Pancreas (tissue), 10 donors: ENCODE results near the gene RAB8B. TPM values are rescaled to one million over a fixed set of nuclear protein-coding genes. Genes with fewer than 3 reads are reported as not detected.
A peak's percentile ranks its signal among the peaks of the same experiment; 100 is the strongest.

Source experiments
- ATAC-seq, 4 donors: fragments of 200-7000 bp; cut with Tn5 transposase; one replicate each; pipeline versions ENCODE4 v1.8.0 to v1.9.1; 2020; ENCODE audit warnings: mild to moderate bottlenecking in 4 of 4, moderate library complexity in 4 of 4
- DNase-seq, 6 donors: peaks; one replicate each; pipeline ENCODE4 v3.0.0-alpha.2; 2020
- FAIRE-seq: peaks from 2 replicates; lab custom pipeline; 2012; peaks lifted over from hg19 to GRCh38; lab: Jason Lieb, UNC
- H3K27ac ChIP-seq, 4 donors: fragments of 200-600 bp; sonication (generic); 1 replicate in 3 of 4; 2 replicates in 1 of 4; pipeline versions ENCODE4 v1.5.0 to v1.8.0; 2020
- H3K27me3 ChIP-seq, 4 donors: fragments of 200-600 bp; one replicate each; pipeline ENCODE4 v1.8.0; 2021
- H3K36me3 ChIP-seq, 3 donors: fragments of 200-600 bp; sonication (generic) in 1 of 3; one replicate each; pipeline versions ENCODE4 v1.5.0 to v1.8.0; 2020 to 2021
- H3K4me1 ChIP-seq, 3 donors: fragments of 200-600 bp; one replicate each; pipeline ENCODE4 v1.8.0; 2021
- H3K4me3 ChIP-seq, 4 donors: fragments of 200-600 bp; sonication (generic) in 2 of 4; one replicate each; pipeline versions ENCODE4 v1.5.0 to v1.8.0; 2020 to 2021
- H3K9me3 ChIP-seq, 4 donors: fragments of 200-600 bp; one replicate each; pipeline ENCODE4 v1.8.0; 2021
- WGBS, 2 donors: extraction: QIAGEN DNeasy Blood & Tissue Kit; methylation state at CpG; one replicate each; pipeline ENCODE4 v1.1.7; 2013; 5-methylcytosine and 5-hydroxymethylcytosine counted together
- intact Hi-C, 3 donors: fragments of 100-400 bp; cut with DNase I; formaldehyde crosslinking; loops; one replicate each; pipeline versions ENCODE4 v1.11.1 to v1.14.2; 2022
- polyA plus RNA-seq, 2 donors: library from polyadenylated mRNA; stranded (reverse); fragments of 200-250 nt; gene quantifications; one replicate each; pipeline ENCODE4 v1.2.3, GENCODE V29; 2013
- total RNA-seq, 6 donors: library from RNA; stranded (reverse); fragmentation: NEBNext Ultra II Directional in 4 of 6; extraction: Animal tissue kit (Norgen Biotek cat#: 25700) in 4 of 6; gene quantifications; one replicate each; pipeline versions ENCODE4 v1.2.1 to v1.2.4, GENCODE V29; 2021 to 2023
- TF ChIP-seq, protein P1 (sequence below), 4 donors: fragments of 200-600 bp; sonication (generic) in 3 of 4; IDR thresholded peaks; one replicate each; pipeline versions ENCODE4 v1.5.0 to v1.8.0; 2021; ENCODE audit warnings: antibody characterized with exemption in 4 of 4
- donor health status: healthy with polysubstance abuse.
- donor health status: DM: no; HTN: no; CAD: no; lungs with moderate emphysema.
- donor health status: DM: no; HTN: no; CAD: no.
- donor health status: control.
- donor health status: control.
- donor health status: Bipolar disorder and iron deficiency.
- donor health status: DM: yes; HTN: yes; CAD: no.
- donor health status: DM: no; HTN: no; CAD: no.
- donor health status: DM: no; HTN: no; CAD: no.
- donor health status: DM: yes; HTN: yes; CAD: no.

RAB8B gene
- total and polyA plus RNA-seq, 8 donors = 2.0 to 19.2 (median 5.3) TPM

DNA sequence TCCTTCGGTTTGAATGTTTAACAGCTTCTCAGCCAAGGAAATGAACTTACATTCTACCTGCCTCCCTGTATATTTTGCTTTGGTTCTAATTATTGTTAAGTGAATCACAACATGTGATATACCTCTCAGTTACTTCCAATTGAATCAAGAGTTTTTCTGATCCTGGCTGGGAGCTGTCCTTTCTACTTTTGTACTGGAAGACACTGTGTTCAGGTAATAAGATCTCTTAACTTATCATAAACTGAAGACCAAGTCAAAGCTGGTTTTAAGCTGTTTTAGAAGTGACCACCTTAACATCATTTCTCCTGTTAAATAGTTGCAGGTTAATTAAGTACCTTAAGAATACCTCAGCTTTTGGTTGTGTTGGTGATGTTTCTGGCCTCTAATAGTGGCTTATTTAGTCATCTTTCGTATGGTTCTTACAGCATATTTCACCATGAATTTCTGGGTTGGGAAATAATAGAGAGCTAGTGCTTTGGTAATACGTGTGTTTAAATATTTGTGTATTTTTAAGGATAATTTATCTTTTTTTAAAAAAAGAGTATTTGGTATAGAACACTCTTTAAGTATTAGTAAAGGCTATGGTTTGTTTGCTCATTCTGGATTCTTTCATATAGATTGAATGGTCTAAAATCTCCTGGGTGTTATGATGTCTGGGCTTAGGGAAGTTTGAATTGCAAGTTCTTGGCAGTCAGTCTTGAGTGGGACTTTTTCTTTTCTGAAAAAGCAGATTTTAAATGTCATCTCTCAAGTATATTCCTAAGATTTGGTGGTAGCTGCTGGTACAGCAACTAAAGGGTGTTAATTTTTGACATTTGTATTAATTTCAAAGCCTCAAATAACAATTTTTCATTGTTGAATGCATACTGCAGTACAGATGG lies 1.6 kb downstream of the RAB8B start:
- no peak for ATAC-seq
- no peak for DNase-seq
- 66 to 75% methylated on average over 3 of the region's 3 CpGs for WGBS, 2 donors
- TF ChIP-seq, protein P1, sequence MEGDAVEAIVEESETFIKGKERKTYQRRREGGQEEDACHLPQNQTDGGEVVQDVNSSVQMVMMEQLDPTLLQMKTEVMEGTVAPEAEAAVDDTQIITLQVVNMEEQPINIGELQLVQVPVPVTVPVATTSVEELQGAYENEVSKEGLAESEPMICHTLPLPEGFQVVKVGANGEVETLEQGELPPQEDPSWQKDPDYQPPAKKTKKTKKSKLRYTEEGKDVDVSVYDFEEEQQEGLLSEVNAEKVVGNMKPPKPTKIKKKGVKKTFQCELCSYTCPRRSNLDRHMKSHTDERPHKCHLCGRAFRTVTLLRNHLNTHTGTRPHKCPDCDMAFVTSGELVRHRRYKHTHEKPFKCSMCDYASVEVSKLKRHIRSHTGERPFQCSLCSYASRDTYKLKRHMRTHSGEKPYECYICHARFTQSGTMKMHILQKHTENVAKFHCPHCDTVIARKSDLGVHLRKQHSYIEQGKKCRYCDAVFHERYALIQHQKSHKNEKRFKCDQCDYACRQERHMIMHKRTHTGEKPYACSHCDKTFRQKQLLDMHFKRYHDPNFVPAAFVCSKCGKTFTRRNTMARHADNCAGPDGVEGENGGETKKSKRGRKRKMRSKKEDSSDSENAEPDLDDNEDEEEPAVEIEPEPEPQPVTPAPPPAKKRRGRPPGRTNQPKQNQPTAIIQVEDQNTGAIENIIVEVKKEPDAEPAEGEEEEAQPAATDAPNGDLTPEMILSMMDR (IDR thresholded peaks at IDR 0.05) = no peak
- FAIRE-seq = no peak
- Histone ChIP-seq H3K9me3 (no peaks in the 10 kb centered on the region), H3K4me3 (peak overlapping the region in 2 of 4 donors; percentile 48 to 51), H3K27me3 (no peaks in the 10 kb centered on the region), H3K36me3 (no peaks in the 10 kb centered on the region), H3K4me1 (peaks cover 0 to 25% (median 6%) of the 10 kb centered on the region in 3 donors), H3K27ac (no peak overlapping the region)
- intact Hi-C loops = no loop called here

DNA sequence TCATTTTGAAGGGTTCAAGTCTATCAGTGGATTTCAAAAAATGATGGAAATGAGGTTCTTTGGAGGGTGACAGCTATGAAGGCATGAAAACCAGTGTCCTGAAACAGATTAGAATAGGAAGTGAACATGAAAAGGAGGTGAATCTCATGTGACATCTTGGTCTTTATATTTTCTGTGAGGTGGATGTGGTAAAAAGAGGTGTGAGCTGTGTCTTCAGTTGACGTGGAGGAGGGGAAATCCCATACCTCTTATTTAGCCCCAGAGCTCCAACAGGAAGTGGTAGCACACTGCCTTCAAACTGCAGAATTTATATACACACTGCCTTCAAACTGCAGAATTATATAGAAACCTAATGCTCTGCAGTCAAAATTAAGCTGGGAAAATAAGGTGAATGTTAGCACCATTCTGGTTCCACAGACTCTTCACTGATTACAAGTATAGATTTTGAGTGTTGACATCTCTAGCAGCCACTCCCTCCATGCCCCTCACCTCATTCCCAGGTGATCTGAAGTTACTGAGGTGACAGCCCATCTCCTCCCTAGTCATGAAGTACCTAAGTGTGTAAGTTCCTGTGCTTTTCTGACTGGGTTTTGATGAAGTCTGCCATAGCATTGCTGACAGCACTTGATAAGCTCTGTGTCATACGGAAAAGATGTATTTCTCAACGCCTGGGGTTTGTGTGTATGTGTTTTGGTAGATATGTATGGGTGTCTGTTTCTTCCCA lies 2.7 kb downstream of the RAB8B start:
- 76 to 79% methylated on average over 3 of the region's 3 CpGs for WGBS, 2 donors
- H3K4me3 ChIP-seq = no peak overlapping the region
- intact Hi-C loops = no loop called here

DNA sequence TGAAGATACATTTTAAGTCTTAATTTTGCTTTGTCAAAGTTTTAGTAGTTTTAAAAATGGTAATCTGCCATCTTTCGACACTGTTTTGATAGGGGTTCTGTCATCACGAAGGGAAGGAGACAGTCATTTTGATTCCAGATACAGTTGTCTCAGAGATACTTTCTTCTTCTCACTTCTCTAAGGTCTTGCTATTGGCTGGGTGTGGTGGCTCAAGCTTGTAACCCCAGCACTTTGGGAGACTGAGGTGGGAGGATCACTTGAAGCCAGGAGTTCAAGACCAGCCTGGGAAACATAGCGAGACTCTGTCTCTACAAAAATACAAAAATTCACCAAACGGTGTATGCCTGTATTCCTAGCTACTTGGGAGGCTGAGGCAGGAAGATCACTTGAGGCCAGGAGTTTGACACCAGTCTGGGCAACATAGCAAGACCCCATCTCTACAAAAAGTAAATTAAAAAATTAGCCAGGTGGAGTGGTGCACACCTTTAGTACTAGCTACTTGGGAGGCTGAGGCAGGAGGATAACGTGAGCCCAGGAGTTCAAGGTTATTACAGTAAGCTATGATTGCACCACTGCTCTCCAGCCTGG lies 3.3 kb downstream of the RAB8B start:
- WGBS, 2 donors = 89 to 93% methylated on average over 5 of the region's 5 CpGs
- intact Hi-C loops = no loop called here
- Histone ChIP-seq H3K4me3 (no peak overlapping the region), H3K27ac (no peak overlapping the region), H3K27me3 (no peaks in the 10 kb centered on the region), H3K36me3 (no peaks in the 10 kb centered on the region), H3K9me3 (no peaks in the 10 kb centered on the region), H3K4me1 (peaks cover 0 to 25% (median 6%) of the 10 kb centered on the region in 3 donors)
- ATAC-seq (no peak), FAIRE-seq (no peak), DNase-seq (no peak)
- TF ChIP-seq, protein P1 (IDR thresholded peaks at IDR 0.05) = no peak

More for the DNA sequence above, 2.7 kb downstream of the RAB8B start:
- Histone ChIP-seq H3K27me3 (no peaks in the 10 kb centered on the region), H3K27ac (no peak overlapping the region), H3K9me3 (no peaks in the 10 kb centered on the region), H3K4me1 (peaks cover 0 to 25% (median 6%) of the 10 kb centered on the region in 3 donors), H3K36me3 (no peaks in the 10 kb centered on the region)
- no peak for ATAC-seq
- no peak for FAIRE-seq
- TF ChIP-seq, protein P1 (IDR thresholded peaks at IDR 0.05) = no peak
- DNase-seq = no peak

DNA sequence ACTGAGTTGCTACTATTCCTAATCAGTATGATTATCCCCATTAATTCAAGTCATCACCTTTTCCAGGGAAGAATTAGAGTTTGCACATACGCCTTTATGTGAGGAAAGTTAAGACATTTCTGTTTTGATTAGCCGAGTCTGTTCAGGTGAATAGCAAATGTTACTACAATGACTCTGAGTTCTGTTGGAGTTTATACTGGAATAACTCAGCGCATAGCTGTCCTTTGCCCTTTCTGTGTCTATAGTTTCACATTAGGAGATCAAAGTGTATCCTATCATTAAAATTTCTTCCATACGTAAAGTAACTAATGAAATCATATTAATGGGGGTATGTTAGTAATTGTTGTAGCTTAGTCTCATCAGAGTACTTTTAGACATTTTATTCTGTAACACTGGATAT lies 4.9 kb downstream of the RAB8B start:
- intact Hi-C loops = no loop called here
- WGBS, 2 donors = 90 to 92% methylated on average over 4 of the region's 4 CpGs

More for the DNA sequence above, 4.9 kb downstream of the RAB8B start:
- H3K9me3 ChIP-seq = no peaks in the 10 kb centered on the region
- TF ChIP-seq, protein P1 (IDR thresholded peaks at IDR 0.05) = no peak
- no peaks in the 10 kb centered on the region for H3K36me3 ChIP-seq
- H3K4me1 ChIP-seq = peaks cover 7 to 31% (median 11%) of the 10 kb centered on the region in 3 donors
- ATAC-seq (no peak), DNase-seq (no peak), FAIRE-seq (no peak)
- H3K27ac ChIP-seq = no peak overlapping the region
- no peaks in the 10 kb centered on the region for H3K27me3 ChIP-seq
- no peak overlapping the region for H3K4me3 ChIP-seq
